Nephron progenitor cell (in vitro differentiated cells): Measurements from ENCODE around the gene CLECL1.
"Not testable (repeated sequence)": the region's sequence is repeated elsewhere in the genome, so short reads cannot be mapped to it uniquely, and the experiment has no call there.

Source experiments
- DNase-seq: peaks from one replicate; pipeline ENCODE4 v3.0.0; 2021
- H3K27ac Mint-ChIP-seq: 2 replicates; pipeline ENCODE4 v1.8.0; 2021; ENCODE audit warnings: mild to moderate bottlenecking, moderate library complexity, mixed read lengths
- H3K27me3 Mint-ChIP-seq: 2 replicates; pipeline ENCODE4 v1.8.0; 2021; ENCODE audit warnings: mild to moderate bottlenecking, low read depth, mixed read lengths; ENCODE audit not compliant: poor library complexity
- H3K36me3 Mint-ChIP-seq: 2 replicates; pipeline ENCODE4 v1.8.0; 2021; ENCODE audit warnings: low read depth, mixed read lengths
- H3K4me1 Mint-ChIP-seq: 2 replicates; pipeline ENCODE4 v1.8.0; 2021; ENCODE audit warnings: mixed read lengths
- H3K4me3 Mint-ChIP-seq: 2 replicates; pipeline ENCODE4 v1.8.0; 2021; ENCODE audit warnings: mild to moderate bottlenecking, moderate library complexity, mixed read lengths
- H3K9me3 Mint-ChIP-seq: 2 replicates; pipeline ENCODE4 v1.8.0; 2021; ENCODE audit warnings: mild to moderate bottlenecking, moderate library complexity, mixed read lengths
- CTCF ChIP-seq: fragments of 200-600 bp; sonication (generic); IDR thresholded peaks from 2 replicates; pipeline ENCODE4 v1.5.0; 2021; ENCODE audit warnings: antibody characterized with exemption

CLECL1 gene

GRCh38 chr12:9724023-9724422 is 8.9 kb downstream of the CLECL1 start:
- no peaks in the 10 kb centered on the region for H3K36me3 Mint-ChIP-seq
- DNase-seq: no peak
- H3K9me3 Mint-ChIP-seq: no peaks in the 10 kb centered on the region
- H3K4me1 Mint-ChIP-seq: no peaks in the 10 kb centered on the region
- TF ChIP-seq CTCF: no peak
- H3K4me3 Mint-ChIP-seq: no peak overlapping the region
- H3K27ac Mint-ChIP-seq: no peak overlapping the region
- H3K27me3 Mint-ChIP-seq: peaks cover 5% of the 10 kb centered on the region

- H3K9me3 Mint-ChIP-seq: no peaks in the 10 kb centered on the region
Observed at GRCh38 chr12:9721394-9722092, 11.4 kb downstream of the CLECL1 start.

GRCh38 chr12:9719790-9720189 is 13.1 kb downstream of the CLECL1 start:
- Mint-ChIP-seq H3K36me3 (no peaks in the 10 kb centered on the region), H3K27me3 (peaks cover 5% of the 10 kb centered on the region), H3K9me3 (no peaks in the 10 kb centered on the region), H3K27ac (no peak overlapping the region), H3K4me3 (no peak overlapping the region), H3K4me1 (peaks cover 5% of the 10 kb centered on the region)
- no peak for TF ChIP-seq CTCF
- no peak for DNase-seq

More at GRCh38 chr12:9721394-9722092, 11.4 kb downstream of the CLECL1 start:
- Mint-ChIP-seq H3K4me1 (no peaks in the 10 kb centered on the region), H3K27ac (no peak overlapping the region), H3K4me3 (no peak overlapping the region), H3K36me3 (no peaks in the 10 kb centered on the region), H3K27me3 (peaks cover 5% of the 10 kb centered on the region)
- no peak for TF ChIP-seq CTCF
- no peak for DNase-seq

GRCh38 chr12:9718968-9719367 is 13.9 kb downstream of the CLECL1 start:
- Mint-ChIP-seq H3K4me1 (peaks cover 5% of the 10 kb centered on the region), H3K27ac (no peak overlapping the region), H3K27me3 (peaks cover 5% of the 10 kb centered on the region), H3K4me3 (no peak overlapping the region), H3K36me3 (no peaks in the 10 kb centered on the region), H3K9me3 (no peaks in the 10 kb centered on the region)
- no peak for TF ChIP-seq CTCF
- no peak for DNase-seq

GRCh38 chr12:9717070-9717925 is 15.6 kb downstream of the CLECL1 start:
- Mint-ChIP-seq H3K4me3 (no peak overlapping the region), H3K9me3 (no peaks in the 10 kb centered on the region), H3K36me3 (no peaks in the 10 kb centered on the region), H3K27ac (no peak overlapping the region), H3K4me1 (peaks cover 11% of the 10 kb centered on the region), H3K27me3 (peaks cover 2% of the 10 kb centered on the region)
- no peak for DNase-seq
- no peak for TF ChIP-seq CTCF

- H3K27ac Mint-ChIP-seq, H3K27me3 Mint-ChIP-seq, H3K9me3 Mint-ChIP-seq, H3K36me3 Mint-ChIP-seq, DNase-seq, H3K4me3 Mint-ChIP-seq: not testable (repeated sequence)
- H3K4me1 Mint-ChIP-seq: peaks cover 11% of the 10 kb centered on the region
Observed at GRCh38 chr12:9713032-9713558, 19.8 kb downstream of the CLECL1 start.
